ENCODE measurements around the gene CNIH3.
"Not testable (repeated sequence)": the region's sequence is repeated elsewhere in the genome, so short reads cannot be mapped to it uniquely, and the experiment has no call there.

Gene CNIH3

DNA sequence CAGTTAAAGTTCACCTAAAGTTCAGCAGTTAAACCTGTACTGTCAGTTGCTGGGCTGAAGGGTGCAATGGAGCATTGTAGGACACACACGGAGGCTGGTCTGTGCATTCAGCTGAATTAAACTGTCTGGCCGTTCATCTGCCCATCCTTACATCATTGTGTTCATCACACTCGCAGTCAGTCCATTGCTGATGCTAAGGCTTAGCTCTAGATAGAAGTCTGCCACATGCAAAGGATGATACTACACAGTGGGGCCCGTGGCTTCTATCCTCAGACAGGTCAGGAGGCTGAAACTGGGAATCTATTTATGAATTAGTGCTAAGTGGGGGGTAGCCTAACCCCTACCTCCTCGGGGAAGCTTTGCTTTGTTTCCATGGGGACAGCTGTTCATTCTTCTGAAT is 60.4 kb downstream of the CNIH3 start:
- H3K27ac ChIP-seq (ENCODE audit: low read depth in 2 of 2, low read length in 2 of 2), result no peak overlapping the region
- H3K36me3 ChIP-seq (ENCODE audit: control insufficient read depth in 2 of 2, insufficient read depth in 2 of 2, low read length in 2 of 2), result no peaks in the 10 kb centered on the region
- H3K27me3 ChIP-seq (ENCODE audit: control insufficient read depth in 2 of 2, insufficient read depth in 2 of 2, low read length in 2 of 2), result no peaks in the 10 kb centered on the region
- H3K4me1 ChIP-seq (ENCODE audit: control insufficient read depth in 2 of 2, insufficient read depth in 2 of 2, low read length in 2 of 2), result no peaks in the 10 kb centered on the region
- no peak overlapping the region for H3K4me3 ChIP-seq (ENCODE audit: low read length in 2 of 2)
- H3K9me3 ChIP-seq (ENCODE audit: control insufficient read depth in 2 of 2, low read length in 2 of 2), result no peaks in the 10 kb centered on the region
- H3K9ac ChIP-seq (ENCODE audit: low read depth in 1 of 2, low read length in 2 of 2), result no peak overlapping the region

GRCh38 chr1:224678168-224678567 is 62.1 kb downstream of the CNIH3 start:
- Histone ChIP-seq H3K36me3 (ENCODE audit: control insufficient read depth in 2 of 2, insufficient read depth in 2 of 2, low read length in 2 of 2) (no peaks in the 10 kb centered on the region), H3K27ac (ENCODE audit: low read depth in 2 of 2, low read length in 2 of 2) (no peak overlapping the region), H3K9ac (ENCODE audit: low read depth in 1 of 2, low read length in 2 of 2) (no peak overlapping the region), H3K9me3 (ENCODE audit: control insufficient read depth in 2 of 2, low read length in 2 of 2) (no peaks in the 10 kb centered on the region), H3K4me3 (ENCODE audit: low read length in 2 of 2) (no peak overlapping the region), H3K4me1 (ENCODE audit: control insufficient read depth in 2 of 2, insufficient read depth in 2 of 2, low read length in 2 of 2) (no peaks in the 10 kb centered on the region), H3K27me3 (ENCODE audit: control insufficient read depth in 2 of 2, insufficient read depth in 2 of 2, low read length in 2 of 2) (no peaks in the 10 kb centered on the region)

- H3K9me3 ChIP-seq (ENCODE audit: control insufficient read depth in 2 of 2, low read length in 2 of 2), result no peaks in the 10 kb centered on the region
- H3K27me3 ChIP-seq (ENCODE audit: control insufficient read depth in 2 of 2, insufficient read depth in 2 of 2, low read length in 2 of 2), result no peaks in the 10 kb centered on the region
- H3K27ac ChIP-seq (ENCODE audit: low read depth in 2 of 2, low read length in 2 of 2), result no peak overlapping the region
- no peak overlapping the region for H3K9ac ChIP-seq (ENCODE audit: low read depth in 1 of 2, low read length in 2 of 2)
- H3K36me3 ChIP-seq (ENCODE audit: control insufficient read depth in 2 of 2, insufficient read depth in 2 of 2, low read length in 2 of 2), result no peaks in the 10 kb centered on the region
- no peak overlapping the region for H3K4me3 ChIP-seq (ENCODE audit: low read length in 2 of 2)
- no peaks in the 10 kb centered on the region for H3K4me1 ChIP-seq (ENCODE audit: control insufficient read depth in 2 of 2, insufficient read depth in 2 of 2, low read length in 2 of 2)
These were observed 63.5 kb downstream of the CNIH3 start for GRCh38 chr1:224679606-224680005.

DNA sequence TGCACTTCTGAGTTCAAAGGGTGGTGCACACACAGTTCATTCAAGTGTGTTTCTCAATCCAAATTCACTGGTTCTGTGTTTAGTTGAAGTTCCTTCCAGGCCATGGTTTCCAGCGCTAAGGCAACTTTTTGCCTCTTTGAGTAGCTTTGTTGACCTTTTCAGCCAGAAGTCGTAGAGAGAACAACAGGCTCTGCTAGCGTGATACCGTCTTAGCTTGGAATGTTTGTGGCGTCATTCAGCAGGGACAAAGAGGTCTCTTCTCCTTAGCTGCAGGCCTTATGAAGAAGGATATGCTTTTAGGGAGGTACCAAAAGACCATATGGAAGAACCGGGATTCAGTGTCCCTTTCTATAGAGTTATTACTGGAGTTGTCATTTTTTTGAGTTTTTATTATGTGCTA is 65.7 kb downstream of the CNIH3 start:
- H3K9me3 ChIP-seq (ENCODE audit: control insufficient read depth in 2 of 2, low read length in 2 of 2), result no peaks in the 10 kb centered on the region
- H3K27me3 ChIP-seq (ENCODE audit: control insufficient read depth in 2 of 2, insufficient read depth in 2 of 2, low read length in 2 of 2), result no peaks in the 10 kb centered on the region
- no peak overlapping the region for H3K27ac ChIP-seq (ENCODE audit: low read depth in 2 of 2, low read length in 2 of 2)

DNA sequence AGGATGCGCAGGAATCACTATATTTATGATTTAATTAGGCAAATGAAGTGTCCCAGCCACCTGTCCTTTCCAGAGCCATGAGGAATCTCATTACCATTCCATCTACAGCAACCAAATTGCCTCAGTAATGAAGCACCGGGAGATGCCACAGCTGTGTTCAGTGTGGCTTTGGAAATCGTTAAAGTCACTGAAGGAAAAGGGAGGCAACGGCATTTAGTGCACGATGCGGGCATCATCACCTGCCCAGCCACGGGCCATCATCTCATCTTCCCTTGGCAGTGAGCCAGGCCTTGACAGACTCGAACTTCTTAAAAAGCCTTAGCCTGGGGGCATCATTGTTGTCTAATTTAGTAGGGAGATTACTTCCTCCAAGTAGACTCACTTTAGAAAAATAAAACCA is 67.8 kb downstream of the CNIH3 start:
- H3K4me1 ChIP-seq (ENCODE audit: control insufficient read depth in 2 of 2, insufficient read depth in 2 of 2, low read length in 2 of 2), result no peaks in the 10 kb centered on the region

More for the DNA sequence above, 65.7 kb downstream of the CNIH3 start:
- Histone ChIP-seq H3K36me3 (ENCODE audit: control insufficient read depth in 2 of 2, insufficient read depth in 2 of 2, low read length in 2 of 2) (no peaks in the 10 kb centered on the region), H3K4me3 (ENCODE audit: low read length in 2 of 2) (no peak overlapping the region), H3K4me1 (ENCODE audit: control insufficient read depth in 2 of 2, insufficient read depth in 2 of 2, low read length in 2 of 2) (no peaks in the 10 kb centered on the region), H3K9ac (ENCODE audit: low read depth in 1 of 2, low read length in 2 of 2) (no peak overlapping the region)

GRCh38 chr1:224684979-224685425 is 68.9 kb downstream of the CNIH3 start:
- H3K27me3 ChIP-seq (ENCODE audit: control insufficient read depth in 2 of 2, insufficient read depth in 2 of 2, low read length in 2 of 2), result no peaks in the 10 kb centered on the region
- no peak overlapping the region for H3K9ac ChIP-seq (ENCODE audit: low read depth in 1 of 2, low read length in 2 of 2)
- H3K9me3 ChIP-seq (ENCODE audit: control insufficient read depth in 2 of 2, low read length in 2 of 2), result no peaks in the 10 kb centered on the region
- no peaks in the 10 kb centered on the region for H3K36me3 ChIP-seq (ENCODE audit: control insufficient read depth in 2 of 2, insufficient read depth in 2 of 2, low read length in 2 of 2)
- H3K27ac ChIP-seq (ENCODE audit: low read depth in 2 of 2, low read length in 2 of 2), result no peak overlapping the region
- H3K4me3 ChIP-seq (ENCODE audit: low read length in 2 of 2), result no peak overlapping the region
- no peaks in the 10 kb centered on the region for H3K4me1 ChIP-seq (ENCODE audit: control insufficient read depth in 2 of 2, insufficient read depth in 2 of 2, low read length in 2 of 2)

More for the DNA sequence above, 67.8 kb downstream of the CNIH3 start:
- Histone ChIP-seq H3K9me3 (ENCODE audit: control insufficient read depth in 2 of 2, low read length in 2 of 2) (no peaks in the 10 kb centered on the region), H3K36me3 (ENCODE audit: control insufficient read depth in 2 of 2, insufficient read depth in 2 of 2, low read length in 2 of 2) (no peaks in the 10 kb centered on the region), H3K9ac (ENCODE audit: low read depth in 1 of 2, low read length in 2 of 2) (no peak overlapping the region), H3K4me3 (ENCODE audit: low read length in 2 of 2) (no peak overlapping the region), H3K27me3 (ENCODE audit: control insufficient read depth in 2 of 2, insufficient read depth in 2 of 2, low read length in 2 of 2) (no peaks in the 10 kb centered on the region), H3K27ac (ENCODE audit: low read depth in 2 of 2, low read length in 2 of 2) (no peak overlapping the region)

DNA sequence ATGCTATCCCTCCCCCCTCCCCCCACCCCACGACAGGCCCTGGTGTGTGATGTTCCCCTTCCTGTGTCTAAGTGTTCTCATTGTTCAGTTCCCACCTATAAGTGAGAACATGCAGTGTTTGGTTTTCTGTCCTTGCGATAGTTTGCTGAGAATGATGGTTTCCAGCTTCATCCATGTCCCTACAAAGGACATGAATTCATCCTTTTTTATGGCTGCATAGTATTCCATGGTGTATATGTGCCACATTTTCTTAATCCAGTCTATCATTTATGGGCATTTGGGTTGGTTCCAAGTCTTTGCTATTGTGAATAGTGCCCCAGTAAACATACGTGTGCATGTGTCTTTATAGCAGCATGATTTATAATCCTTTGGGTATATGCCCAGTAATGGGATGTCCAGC is 70.0 kb downstream of the CNIH3 start:
- not testable (repeated sequence) for H3K36me3 ChIP-seq (ENCODE audit: control insufficient read depth in 2 of 2, insufficient read depth in 2 of 2, low read length in 2 of 2); H3K9me3 ChIP-seq (ENCODE audit: control insufficient read depth in 2 of 2, low read length in 2 of 2); H3K27ac ChIP-seq (ENCODE audit: low read depth in 2 of 2, low read length in 2 of 2); H3K9ac ChIP-seq (ENCODE audit: low read depth in 1 of 2, low read length in 2 of 2); H3K27me3 ChIP-seq (ENCODE audit: control insufficient read depth in 2 of 2, insufficient read depth in 2 of 2, low read length in 2 of 2); H3K4me3 ChIP-seq (ENCODE audit: low read length in 2 of 2); H3K4me1 ChIP-seq (ENCODE audit: control insufficient read depth in 2 of 2, insufficient read depth in 2 of 2, low read length in 2 of 2)

- Histone ChIP-seq H3K36me3 (ENCODE audit: control insufficient read depth in 2 of 2, insufficient read depth in 2 of 2, low read length in 2 of 2) (no peaks in the 10 kb centered on the region), H3K9me3 (ENCODE audit: control insufficient read depth in 2 of 2, low read length in 2 of 2) (no peaks in the 10 kb centered on the region), H3K9ac (ENCODE audit: low read depth in 1 of 2, low read length in 2 of 2) (no peak overlapping the region), H3K27me3 (ENCODE audit: control insufficient read depth in 2 of 2, insufficient read depth in 2 of 2, low read length in 2 of 2) (no peaks in the 10 kb centered on the region), H3K4me3 (ENCODE audit: low read length in 2 of 2) (no peak overlapping the region), H3K4me1 (ENCODE audit: control insufficient read depth in 2 of 2, insufficient read depth in 2 of 2, low read length in 2 of 2) (no peaks in the 10 kb centered on the region), H3K27ac (ENCODE audit: low read depth in 2 of 2, low read length in 2 of 2) (no peak overlapping the region)
These were observed 71.3 kb downstream of the CNIH3 start for GRCh38 chr1:224687465-224687864.

GRCh38 chr1:224689374-224689773 is 73.3 kb downstream of the CNIH3 start:
- no peaks in the 10 kb centered on the region for H3K9me3 ChIP-seq (ENCODE audit: control insufficient read depth in 2 of 2, low read length in 2 of 2)
- no peak overlapping the region for H3K9ac ChIP-seq (ENCODE audit: low read depth in 1 of 2, low read length in 2 of 2)
- H3K4me3 ChIP-seq (ENCODE audit: low read length in 2 of 2), result no peak overlapping the region
- H3K27ac ChIP-seq (ENCODE audit: low read depth in 2 of 2, low read length in 2 of 2), result no peak overlapping the region
- H3K36me3 ChIP-seq (ENCODE audit: control insufficient read depth in 2 of 2, insufficient read depth in 2 of 2, low read length in 2 of 2), result no peaks in the 10 kb centered on the region
- H3K4me1 ChIP-seq (ENCODE audit: control insufficient read depth in 2 of 2, insufficient read depth in 2 of 2, low read length in 2 of 2), result no peaks in the 10 kb centered on the region
- H3K27me3 ChIP-seq (ENCODE audit: control insufficient read depth in 2 of 2, insufficient read depth in 2 of 2, low read length in 2 of 2), result no peaks in the 10 kb centered on the region

- Histone ChIP-seq H3K4me1 (ENCODE audit: control insufficient read depth in 2 of 2, insufficient read depth in 2 of 2, low read length in 2 of 2) (no peaks in the 10 kb centered on the region), H3K9me3 (ENCODE audit: control insufficient read depth in 2 of 2, low read length in 2 of 2) (no peaks in the 10 kb centered on the region), H3K27me3 (ENCODE audit: control insufficient read depth in 2 of 2, insufficient read depth in 2 of 2, low read length in 2 of 2) (no peaks in the 10 kb centered on the region), H3K36me3 (ENCODE audit: control insufficient read depth in 2 of 2, insufficient read depth in 2 of 2, low read length in 2 of 2) (no peaks in the 10 kb centered on the region), H3K9ac (ENCODE audit: low read depth in 1 of 2, low read length in 2 of 2) (no peak overlapping the region), H3K27ac (ENCODE audit: low read depth in 2 of 2, low read length in 2 of 2) (no peak overlapping the region), H3K4me3 (ENCODE audit: low read length in 2 of 2) (no peak overlapping the region)
These were observed 74.5 kb downstream of the CNIH3 start for GRCh38 chr1:224690576-224690975.
